ENCODE measurements around the gene NDUFS4.
"Not testable (repeated sequence)": the region's sequence is repeated elsewhere in the genome, so short reads cannot be mapped to it uniquely, and the experiment has no call there.

The NDUFS4 gene

DNA sequence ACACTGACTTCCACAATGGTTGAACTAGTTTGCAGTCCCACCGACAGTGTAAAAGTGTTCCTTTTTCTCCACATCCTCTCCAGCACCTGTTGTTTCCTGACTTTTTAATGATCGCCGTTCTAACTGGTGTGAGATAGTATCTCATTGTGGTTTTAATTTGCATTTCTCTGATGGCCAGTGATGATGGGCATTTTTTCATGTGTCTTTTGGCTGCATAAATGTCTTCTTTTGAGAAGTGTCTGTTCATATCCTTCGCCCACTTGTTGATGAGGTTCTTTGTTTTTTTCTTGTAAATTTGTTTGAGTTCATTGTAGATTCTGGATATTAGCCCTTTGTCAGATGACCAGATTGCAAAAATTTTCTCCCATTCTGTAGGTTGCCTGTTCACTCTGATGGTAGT, 100.1 kb downstream of the NDUFS4 start:
- not testable (repeated sequence) for DNase-seq (ENCODE audit: low read depth in 2 of 2)

DNA sequence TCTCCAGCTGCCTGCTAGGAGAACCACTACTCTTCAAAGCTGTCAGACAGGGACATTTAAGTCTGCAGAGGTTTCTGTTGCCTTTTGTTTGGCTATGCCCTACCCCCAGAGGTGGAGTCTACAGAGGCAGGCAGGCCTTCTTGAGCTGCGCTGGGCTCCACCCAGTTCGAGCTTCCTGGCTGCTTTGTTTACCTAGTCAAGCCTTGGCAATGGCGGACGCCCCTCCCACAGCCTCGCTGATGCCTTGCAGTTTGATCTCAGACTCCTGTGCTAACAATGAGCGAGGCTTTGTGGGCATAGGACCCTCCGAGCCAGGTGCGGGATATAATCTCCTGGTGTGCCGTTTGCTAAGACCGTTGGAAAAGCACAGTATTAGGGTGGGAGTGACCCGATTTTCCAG, 104.9 kb downstream of the NDUFS4 start:
- DNase-seq (ENCODE audit: low read depth in 2 of 2), result not testable (repeated sequence)

DNA sequence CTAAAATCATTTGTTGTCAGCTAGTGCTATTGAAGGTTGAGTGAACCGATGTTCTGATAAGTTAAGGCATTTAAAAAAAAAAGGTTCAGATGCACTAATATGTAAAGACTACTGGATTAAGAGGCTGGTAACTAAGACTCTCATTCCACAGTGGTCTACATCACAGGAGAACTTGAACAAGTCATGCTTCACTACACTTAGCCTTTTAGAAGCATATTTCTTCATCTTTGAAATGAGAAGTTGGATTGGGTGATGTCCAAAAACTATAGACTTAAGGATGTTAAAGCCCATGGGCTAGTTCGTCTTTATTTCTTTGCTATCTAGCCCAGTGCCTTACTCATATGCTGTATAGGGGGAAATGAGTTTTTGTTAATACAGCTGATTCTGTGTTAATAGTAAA, 107.2 kb downstream of the NDUFS4 start:
- DNase-seq (ENCODE audit: low read depth in 2 of 2), result no peak

DNA sequence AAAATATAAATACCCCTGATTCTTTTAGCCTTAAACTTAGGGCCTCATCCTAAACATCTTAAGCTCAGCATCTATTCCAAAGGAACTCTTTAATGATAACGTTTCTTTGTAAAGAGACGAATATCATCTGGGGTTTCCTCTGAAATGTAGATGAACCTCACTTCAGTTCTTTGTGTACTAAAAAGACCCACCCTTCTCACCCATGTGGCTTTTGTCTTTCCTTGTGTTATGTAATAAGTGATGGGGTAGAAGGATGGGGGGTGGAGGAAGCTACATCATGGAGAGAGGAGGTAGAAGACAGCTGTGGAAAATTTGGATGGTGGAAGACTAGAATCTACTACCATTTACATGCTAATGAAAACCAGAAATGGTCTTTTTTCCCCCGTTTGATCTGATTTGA, 111.0 kb downstream of the NDUFS4 start:
- no peak for DNase-seq (ENCODE audit: low read depth in 2 of 2)

DNA sequence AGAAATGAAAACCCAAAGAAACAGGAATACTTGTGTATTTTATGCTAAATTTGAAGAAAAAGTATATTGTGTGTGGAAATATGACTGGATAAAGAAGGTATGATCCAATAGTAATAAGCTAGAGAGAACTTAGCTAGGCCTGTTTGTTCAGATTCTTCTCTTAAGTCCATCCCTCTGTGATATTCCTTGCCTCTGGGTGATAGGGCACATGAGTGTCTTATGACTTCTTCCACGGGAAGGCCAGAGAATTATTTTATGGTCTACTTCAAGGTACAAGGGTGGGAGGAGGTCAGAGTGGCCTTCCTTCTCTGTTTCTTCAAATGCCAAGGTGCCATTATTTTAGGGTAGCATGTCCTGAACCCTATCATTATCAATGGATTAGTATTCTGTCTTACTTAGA, 113.7 kb downstream of the NDUFS4 start:
- no peak for DNase-seq (ENCODE audit: low read depth in 2 of 2)

DNA sequence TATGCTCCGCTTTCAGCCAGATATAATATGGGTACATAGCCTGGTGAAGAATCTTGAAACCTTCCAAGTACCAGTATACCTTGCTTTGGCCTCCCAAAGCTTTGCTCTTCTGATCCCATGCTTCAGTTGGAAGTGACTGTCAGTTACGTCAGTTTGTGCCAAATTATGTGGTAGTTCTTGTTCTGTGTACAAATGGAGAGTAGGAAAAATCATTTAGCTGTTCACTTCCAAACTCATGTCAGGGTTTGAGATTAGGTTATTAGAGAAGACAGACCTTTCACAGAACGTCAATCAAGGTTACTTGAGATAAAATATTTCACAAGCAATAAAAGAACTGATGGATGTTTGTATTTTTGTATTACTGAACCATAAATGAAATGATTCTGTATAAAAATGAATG, 117.2 kb downstream of the NDUFS4 start:
- DNase-seq (ENCODE audit: low read depth in 2 of 2), result no peak

DNA sequence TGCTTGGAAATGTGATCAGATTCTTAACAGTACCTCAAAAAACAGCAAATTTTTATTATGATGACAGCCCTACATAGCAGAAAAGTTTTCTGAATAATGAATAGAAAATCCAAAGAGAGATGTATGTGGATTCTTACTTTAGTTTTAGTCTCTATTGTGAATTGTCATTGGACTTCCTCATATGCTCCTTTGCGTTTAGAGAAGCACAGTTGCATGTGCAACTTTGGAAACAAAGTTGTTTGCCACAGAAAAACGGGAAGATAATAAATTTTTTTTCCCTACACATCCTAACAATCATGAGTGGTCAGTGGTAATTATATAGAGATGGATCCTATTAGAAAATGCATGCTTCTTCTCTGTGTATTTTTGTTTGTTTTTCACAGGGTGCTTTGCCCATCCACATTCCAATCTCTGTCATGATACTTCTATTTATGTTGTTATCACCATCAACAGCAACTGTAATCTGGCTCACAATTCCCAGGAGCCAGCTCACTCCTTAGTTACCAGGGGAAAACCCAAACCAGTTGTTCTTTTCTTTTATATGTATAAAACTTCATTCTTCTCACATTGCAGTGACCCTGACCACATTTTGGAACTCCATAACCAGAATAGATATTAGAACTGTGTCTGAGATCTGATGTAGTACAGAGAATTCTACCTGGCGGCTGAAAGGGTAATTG, 118.7 kb downstream of the NDUFS4 start:
- no peak for DNase-seq (ENCODE audit: low read depth in 2 of 2)

DNA sequence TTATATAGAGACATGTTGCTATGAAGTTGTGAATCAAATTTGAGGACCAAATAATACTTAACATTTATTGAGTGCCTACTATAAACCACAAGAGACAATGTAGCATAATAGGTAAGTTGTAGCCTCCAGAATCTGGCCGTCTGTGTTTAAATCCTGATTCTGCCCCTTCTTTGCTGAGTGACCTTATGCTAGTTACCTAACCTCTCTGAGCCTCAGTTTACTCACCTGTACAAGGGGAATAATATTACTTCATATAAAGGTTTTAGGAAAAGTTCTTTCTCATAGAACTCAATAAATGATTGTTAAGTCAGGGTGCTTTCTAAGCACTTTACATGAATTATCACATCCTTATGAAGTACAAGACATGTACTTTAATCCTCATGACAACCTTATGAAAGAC, 120.6 kb downstream of the NDUFS4 start:
- no peak for DNase-seq (ENCODE audit: low read depth in 2 of 2)

DNA sequence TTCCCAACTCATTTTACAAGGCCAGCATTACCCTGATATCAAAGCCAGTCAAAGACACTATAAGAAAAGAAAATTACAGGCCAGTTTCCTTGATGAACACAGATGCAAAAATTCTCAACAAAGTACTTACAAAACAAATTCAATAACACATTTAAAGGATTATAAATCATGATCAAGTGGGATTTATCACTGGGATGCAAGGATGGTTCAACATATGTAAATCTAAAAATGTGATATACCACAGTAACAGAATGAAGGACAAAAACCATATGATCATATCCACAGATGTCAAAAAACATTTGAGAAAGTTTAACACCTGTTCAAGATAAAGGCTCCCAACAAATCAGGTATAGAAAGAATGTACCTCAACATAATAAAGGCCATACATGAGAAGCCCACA, 130.6 kb downstream of the NDUFS4 start:
- no peak for DNase-seq (ENCODE audit: low read depth in 2 of 2)

DNA sequence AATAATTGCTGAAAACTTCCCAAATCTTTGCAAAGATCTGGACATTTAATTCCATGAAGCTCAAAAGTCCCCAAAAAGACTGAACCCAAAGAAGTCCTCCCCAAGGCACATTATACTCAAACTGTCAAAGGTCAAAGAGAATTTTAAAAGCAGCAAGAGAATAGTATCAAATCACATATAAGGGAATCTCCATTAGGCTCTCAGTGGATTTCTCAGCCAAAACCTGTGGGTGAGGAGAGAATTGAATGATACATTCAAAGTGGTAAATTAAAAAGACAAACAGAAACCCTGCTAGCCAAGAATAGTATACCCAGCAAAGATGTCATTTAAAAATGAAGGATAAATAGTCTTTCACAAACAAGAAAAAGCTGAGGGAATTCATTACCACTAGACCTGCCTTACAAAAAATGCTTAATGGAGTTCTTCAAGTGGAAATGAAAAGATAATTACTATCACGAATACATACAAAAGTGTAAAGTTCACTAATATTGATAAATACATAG, 134.1 kb downstream of the NDUFS4 start:
- DNase-seq (ENCODE audit: low read depth in 2 of 2), result no peak

DNA sequence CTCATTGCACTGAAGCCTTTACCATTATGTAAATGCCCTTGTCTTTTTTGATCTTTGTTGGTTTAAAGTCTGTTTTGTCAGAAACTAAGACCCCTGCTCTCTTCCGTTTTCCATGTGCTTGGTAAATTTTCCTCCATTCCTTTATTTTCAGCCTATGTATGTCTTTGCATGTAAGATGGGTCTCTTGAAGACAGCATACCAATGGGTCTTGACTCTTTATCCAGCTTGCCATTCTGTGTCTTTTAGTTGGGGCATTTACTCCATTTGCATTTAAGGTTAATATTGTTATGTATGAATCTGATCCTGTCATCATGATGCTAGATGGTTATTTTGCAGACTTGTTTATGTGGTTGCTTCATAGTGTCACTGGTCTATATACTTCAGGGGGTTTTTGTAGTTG, 150.0 kb downstream of the NDUFS4 start:
- DNase-seq (ENCODE audit: low read depth in 2 of 2), result not testable (repeated sequence)

DNA sequence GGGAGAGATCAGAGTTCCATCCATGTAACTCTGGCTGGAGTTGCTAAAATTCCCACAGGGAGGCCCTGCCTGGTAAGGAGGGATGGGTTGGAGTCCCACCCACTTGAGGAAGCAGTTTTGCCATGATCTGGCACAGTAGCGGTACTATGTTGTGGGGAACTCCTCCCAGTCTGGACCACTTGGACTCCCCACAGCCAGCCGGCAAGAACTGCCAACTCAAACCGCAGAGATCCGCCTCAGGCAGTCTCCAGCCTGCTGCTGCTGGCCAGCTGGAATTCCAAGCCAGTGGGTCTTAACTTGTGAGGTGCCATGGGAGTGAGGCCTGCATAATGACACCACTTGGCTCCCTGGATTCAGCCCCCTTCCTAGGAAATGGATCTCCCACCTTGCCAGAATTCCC, 151.9 kb downstream of the NDUFS4 start:
- DNase-seq (ENCODE audit: low read depth in 2 of 2), result no peak

DNA sequence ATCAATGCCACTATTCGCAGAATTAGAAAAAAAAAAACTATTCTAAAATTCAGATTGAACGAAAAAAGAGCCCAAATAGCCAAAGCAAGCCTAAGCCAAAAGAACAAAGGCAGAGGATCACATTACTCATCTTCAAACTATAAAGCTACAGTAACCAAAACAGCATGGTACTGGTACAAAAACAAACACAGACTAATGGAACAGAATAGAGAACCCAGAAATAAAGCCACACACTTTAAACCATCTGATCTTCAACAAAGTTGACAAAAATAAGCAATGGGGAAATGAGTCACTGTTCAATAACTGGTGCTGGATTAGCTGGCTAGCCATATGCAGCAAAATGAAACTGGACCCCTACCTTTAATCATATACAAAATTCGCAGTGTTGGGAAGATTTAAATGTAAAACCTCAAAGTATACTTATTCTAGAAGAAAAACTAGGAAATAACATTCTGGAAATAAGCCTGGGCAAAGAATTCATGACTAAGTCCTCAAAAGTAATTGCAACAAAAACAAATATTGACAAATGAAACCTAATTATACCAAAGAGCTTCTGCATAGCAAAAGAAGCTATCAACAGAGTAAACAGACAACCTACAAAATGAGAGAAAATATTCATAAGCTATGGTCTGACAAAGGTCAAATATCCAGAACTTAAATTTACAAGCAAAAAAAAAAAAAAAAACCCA, 153.7 kb downstream of the NDUFS4 start:
- no peak for DNase-seq (ENCODE audit: low read depth in 2 of 2)

DNA sequence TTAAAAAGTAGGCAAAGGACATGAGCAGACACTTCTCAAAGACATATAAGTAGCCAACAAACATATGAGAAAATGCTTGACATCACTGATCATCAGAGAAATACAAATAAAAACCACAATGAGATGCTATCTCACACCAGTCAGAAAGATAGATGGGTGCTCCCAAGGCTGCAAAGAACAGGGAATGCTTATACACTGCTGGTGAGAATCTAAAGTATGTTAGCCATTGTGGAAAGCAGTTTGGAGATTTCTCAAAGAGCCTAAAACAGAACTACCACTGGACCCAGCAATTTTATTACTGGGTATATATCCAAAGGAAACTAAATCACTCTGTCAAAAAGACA, 154.2 kb downstream of the NDUFS4 start:
- DNase-seq (ENCODE audit: low read depth in 2 of 2), result no peak

DNA sequence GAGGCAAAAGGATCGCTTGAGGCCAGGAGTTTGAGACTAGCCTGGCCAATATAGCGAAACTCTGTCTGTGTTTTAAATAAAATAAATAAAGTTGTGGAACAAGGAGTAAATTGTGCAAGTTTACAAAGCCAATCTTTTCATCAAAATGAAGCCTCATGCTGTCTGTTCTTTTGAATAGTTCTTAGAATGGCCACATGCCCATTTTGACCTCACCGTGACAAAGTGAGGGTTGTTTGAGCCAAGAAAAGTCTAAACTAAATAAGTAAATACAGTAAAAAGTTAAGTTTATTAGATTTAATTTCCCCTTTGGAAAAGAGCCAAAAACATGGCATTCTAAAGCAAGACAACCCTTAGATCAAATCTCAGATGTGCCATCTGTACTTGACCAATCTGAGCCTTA, 165.7 kb downstream of the NDUFS4 start:
- no peak for DNase-seq (ENCODE audit: low read depth in 2 of 2)

DNA sequence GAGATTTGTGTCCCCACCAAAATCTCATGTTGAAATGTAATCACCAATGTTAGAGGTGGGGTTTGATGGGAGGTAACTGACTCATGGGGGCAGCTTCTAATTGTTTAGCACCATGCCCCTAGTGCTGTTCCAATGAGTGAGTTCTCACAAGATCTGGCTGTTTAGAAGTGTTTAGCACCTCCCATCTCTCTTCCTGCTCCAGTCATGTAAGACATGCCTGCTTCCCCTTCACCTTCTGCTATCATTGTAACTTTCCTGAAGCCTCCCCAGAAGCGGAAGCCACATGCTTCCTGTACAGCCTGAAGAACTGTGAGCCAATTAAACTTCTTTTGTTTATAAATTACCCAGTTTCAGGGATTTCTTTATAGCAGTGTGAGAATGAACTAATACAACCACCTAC, 170.5 kb downstream of the NDUFS4 start:
- no peak for DNase-seq (ENCODE audit: low read depth in 2 of 2)

Measured in stimulated activated CD4-positive, alpha-beta T cell treated with anti-CD3 and anti-CD28 coated beads, Interleukin-12 subunit alpha, Interleukin-12 subunit beta, amount 100 ng/mL, for 24 hours (primary cell).